Central memory CD8-positive, alpha-beta T cell (primary cell): ENCODE measurements around the gene HACD3.
A peak's percentile ranks its signal among the peaks of the same experiment; 100 is the strongest.

ENCODE experiments used
- ATAC-seq: fragments of 150-1000 bp; cut with Tn5 transposase; replicated peaks from 2 replicates; pipeline ENCODE4 v1.10.0; 2022; ENCODE audit warnings: mild to moderate bottlenecking, moderate FRiP score, moderate number of reproducible peaks; ENCODE audit not compliant: poor library complexity, severe bottlenecking; ENCODE audit errors: extremely low read depth
- DNase-seq, 2 donors: peaks; one replicate each; pipeline ENCODE4 v3.0.0; 2021; ENCODE audit warnings: low spot score in 2 of 2
- H3K27ac Mint-ChIP-seq: one replicate; pipeline ENCODE4 v1.8.0; 2022; ENCODE audit warnings: low read depth, mild to moderate bottlenecking, moderate library complexity, mixed read lengths
- H3K27me3 Mint-ChIP-seq: one replicate; pipeline ENCODE4 v1.8.0; 2022; ENCODE audit warnings: mixed read lengths
- H3K36me3 Mint-ChIP-seq: one replicate; pipeline ENCODE4 v1.8.0; 2022; ENCODE audit warnings: mild to moderate bottlenecking, moderate library complexity, mixed read lengths; ENCODE audit not compliant: insufficient read depth
- H3K4me1 Mint-ChIP-seq: one replicate; pipeline ENCODE4 v1.8.0; 2022; ENCODE audit warnings: mixed read lengths
- H3K4me3 Mint-ChIP-seq: one replicate; pipeline ENCODE4 v1.8.0; 2022; ENCODE audit warnings: mild to moderate bottlenecking, moderate library complexity, mixed read lengths
- H3K9me3 Mint-ChIP-seq: one replicate; pipeline ENCODE4 v1.8.0; 2022; ENCODE audit warnings: mixed read lengths

The HACD3 gene, protein sequence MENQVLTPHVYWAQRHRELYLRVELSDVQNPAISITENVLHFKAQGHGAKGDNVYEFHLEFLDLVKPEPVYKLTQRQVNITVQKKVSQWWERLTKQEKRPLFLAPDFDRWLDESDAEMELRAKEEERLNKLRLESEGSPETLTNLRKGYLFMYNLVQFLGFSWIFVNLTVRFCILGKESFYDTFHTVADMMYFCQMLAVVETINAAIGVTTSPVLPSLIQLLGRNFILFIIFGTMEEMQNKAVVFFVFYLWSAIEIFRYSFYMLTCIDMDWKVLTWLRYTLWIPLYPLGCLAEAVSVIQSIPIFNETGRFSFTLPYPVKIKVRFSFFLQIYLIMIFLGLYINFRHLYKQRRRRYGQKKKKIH

DNA sequence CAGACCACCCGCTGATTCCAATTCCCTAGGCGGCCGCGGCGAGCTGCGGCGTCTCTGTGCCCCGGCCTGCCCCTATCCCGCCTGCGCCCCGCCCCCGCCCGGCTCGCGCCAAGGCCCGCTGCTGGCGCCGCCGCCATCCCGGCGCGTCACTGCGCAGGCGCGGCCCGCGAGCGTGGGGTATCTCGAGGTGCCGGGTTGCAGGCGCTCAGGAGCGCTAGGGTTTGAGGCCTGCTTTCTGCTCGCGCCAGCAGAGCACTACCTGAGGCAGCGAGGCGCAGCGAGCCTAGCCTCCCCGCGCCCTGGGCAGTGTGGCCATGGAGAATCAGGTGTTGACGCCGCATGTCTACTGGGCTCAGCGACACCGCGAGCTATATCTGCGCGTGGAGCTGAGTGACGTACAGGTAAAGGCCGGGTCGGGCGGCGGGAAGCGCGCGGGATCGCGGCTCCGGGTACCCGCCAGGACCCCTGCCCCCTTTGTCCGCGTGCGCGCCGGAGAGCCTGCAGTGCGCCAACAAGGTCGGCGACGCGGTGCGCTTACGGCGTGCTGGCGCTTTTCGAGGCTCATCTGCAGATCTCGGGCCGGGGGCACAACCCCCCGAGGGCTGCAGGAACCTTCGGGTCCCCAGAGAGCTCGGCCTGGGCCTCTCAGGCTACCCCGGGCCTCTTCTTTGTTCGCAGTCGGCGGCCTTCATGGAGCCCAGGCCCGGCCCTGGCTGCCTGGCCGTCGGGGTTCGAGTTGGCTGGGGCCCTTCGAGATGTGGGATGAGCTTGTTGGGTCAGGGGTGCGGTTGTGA is at the start of gene HACD3:
Gene HACD3 (plus strand): TSS at position 146 of the 794 bp plus-strand sequence. CDS start 169 bp downstream, at position 315.
- ATAC-seq, result peak; percentile 93
- Mint-ChIP-seq H3K4me1 (peaks cover 39% of the 10 kb centered on the region), H3K36me3 (peaks cover 4% of the 10 kb centered on the region), H3K9me3 (no peaks in the 10 kb centered on the region), H3K4me3 (peak within 1 kb of the TSS; percentile 74), H3K27ac (peak within 1 kb of the TSS; percentile 78), H3K27me3 (no peaks in the 10 kb centered on the region)
- DNase-seq, result peak; percentile 74 to 76

DNA sequence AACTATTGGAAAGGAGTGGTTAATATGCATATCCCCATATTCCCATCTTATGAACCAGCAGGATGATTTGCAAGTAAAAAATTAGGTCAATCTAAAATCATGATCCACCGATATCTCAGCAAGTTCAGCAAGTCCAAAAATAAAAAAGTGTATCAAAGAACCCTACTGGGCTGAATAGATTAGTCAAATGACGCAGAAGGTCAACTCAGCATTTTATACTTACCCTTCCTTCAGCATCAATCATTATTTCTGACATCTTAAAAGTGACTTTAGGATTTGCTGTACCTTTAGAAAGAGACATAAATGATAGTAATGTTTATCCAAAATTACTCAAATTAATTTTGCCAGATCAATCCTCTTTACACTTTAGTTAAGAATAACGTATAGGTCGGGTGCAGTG is 45.4 kb upstream of the HACD3 start:
- Mint-ChIP-seq H3K36me3 (peaks cover 72% of the 10 kb centered on the region), H3K4me3 (no peak overlapping the region), H3K9me3 (no peaks in the 10 kb centered on the region), H3K4me1 (no peaks in the 10 kb centered on the region), H3K27me3 (no peaks in the 10 kb centered on the region), H3K27ac (no peak overlapping the region)
- no peak for ATAC-seq
- DNase-seq, result no peak

- Mint-ChIP-seq H3K27me3 (no peaks in the 10 kb centered on the region), H3K4me1 (peaks cover 13% of the 10 kb centered on the region), H3K27ac (no peak overlapping the region), H3K4me3 (no peak overlapping the region), H3K36me3 (peaks cover 71% of the 10 kb centered on the region), H3K9me3 (no peaks in the 10 kb centered on the region)
- ATAC-seq (no peak), DNase-seq (no peak)
Measured at GRCh38 chr15:65494076-65494475, 36.2 kb upstream of the HACD3 start.

DNA sequence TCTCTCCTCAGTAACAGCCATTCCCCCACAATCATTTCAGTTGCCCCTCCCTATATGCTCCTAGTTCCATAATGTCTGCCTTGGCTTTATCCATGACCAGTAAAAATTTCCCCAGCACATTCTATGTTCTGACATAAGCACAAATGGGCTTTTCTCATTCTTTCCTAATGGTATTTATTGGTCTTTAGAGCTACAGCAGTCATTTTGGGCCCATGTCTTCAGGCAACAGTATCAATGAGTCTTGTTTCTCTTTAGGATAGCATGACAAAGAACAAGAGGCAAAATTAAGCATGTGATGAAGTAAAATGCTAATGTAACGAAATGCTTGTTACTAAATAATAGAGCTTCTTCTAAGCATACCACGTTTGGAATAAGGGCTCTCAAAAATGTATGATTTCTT is 20.9 kb upstream of the HACD3 start:
- DNase-seq (no peak), ATAC-seq (no peak)
- peak overlapping the region; percentile 68 for H3K27ac Mint-ChIP-seq
- no peak overlapping the region for H3K4me3 Mint-ChIP-seq
- peaks cover 51% of the 10 kb centered on the region for H3K36me3 Mint-ChIP-seq
- peaks cover 27% of the 10 kb centered on the region for H3K4me1 Mint-ChIP-seq
- H3K27me3 Mint-ChIP-seq, result no peaks in the 10 kb centered on the region
- H3K9me3 Mint-ChIP-seq, result no peaks in the 10 kb centered on the region

GRCh38 chr15:65512189-65512588 is 18.1 kb upstream of the HACD3 start:
- ATAC-seq (no peak), DNase-seq (no peak)
- peak overlapping the region; percentile 94 for H3K27ac Mint-ChIP-seq
- H3K36me3 Mint-ChIP-seq, result peaks cover 44% of the 10 kb centered on the region
- peak overlapping the region; percentile 76 for H3K4me3 Mint-ChIP-seq
- H3K9me3 Mint-ChIP-seq, result no peaks in the 10 kb centered on the region
- H3K4me1 Mint-ChIP-seq, result peaks cover 40% of the 10 kb centered on the region
- H3K27me3 Mint-ChIP-seq, result no peaks in the 10 kb centered on the region

DNA sequence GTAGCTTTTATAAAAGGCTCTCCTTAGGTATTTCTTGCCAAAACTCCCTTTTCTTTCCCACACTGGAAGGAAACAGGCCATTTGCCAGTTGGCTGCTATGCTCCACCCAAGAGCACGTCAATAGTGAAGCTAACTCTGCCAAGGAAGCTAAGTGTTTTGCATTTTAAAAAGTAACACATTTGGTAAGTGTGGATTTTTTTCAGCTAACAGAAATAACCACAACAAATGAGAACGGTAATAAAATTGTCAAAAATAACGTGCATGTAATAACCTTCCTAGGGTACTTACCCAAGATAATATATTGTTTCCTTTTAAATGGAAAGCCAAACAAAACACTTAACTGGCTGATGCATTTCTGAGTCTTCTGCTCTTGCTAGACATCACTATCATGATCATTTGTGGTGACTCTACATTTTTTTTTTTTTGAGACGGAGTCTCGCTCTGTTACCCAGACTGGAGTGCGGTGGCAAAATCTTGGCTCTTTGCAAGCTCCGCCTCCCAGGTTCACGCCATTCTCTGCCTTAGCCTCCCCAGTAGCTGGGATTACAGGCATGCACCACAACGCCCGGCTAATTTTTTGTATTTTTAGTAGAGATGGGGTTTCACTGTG is 17.4 kb upstream of the HACD3 start:
- peaks cover 45% of the 10 kb centered on the region for H3K4me1 Mint-ChIP-seq
- peaks cover 38% of the 10 kb centered on the region for H3K36me3 Mint-ChIP-seq
- peak overlapping the region; percentile 94 for H3K27ac Mint-ChIP-seq
- DNase-seq (peak in 1 of 2 donors; percentile 66), ATAC-seq (peak; percentile 82)
- H3K27me3 Mint-ChIP-seq, result no peaks in the 10 kb centered on the region
- peak overlapping the region; percentile 76 for H3K4me3 Mint-ChIP-seq
- H3K9me3 Mint-ChIP-seq, result no peaks in the 10 kb centered on the region

GRCh38 chr15:65516997-65517865 is 13.0 kb upstream of the HACD3 start, which contains the start of gene DPP8:
TSS of gene DPP8 (minus strand) at chr15:65517689. CDS start at chr15:65512553, 5,136 bp downstream.
- Mint-ChIP-seq H3K9me3 (no peaks in the 10 kb centered on the region), H3K27me3 (no peaks in the 10 kb centered on the region), H3K27ac (peak within 1 kb of the TSS; percentile 85), H3K36me3 (peaks cover 21% of the 10 kb centered on the region), H3K4me3 (peak within 1 kb of the TSS; percentile 84), H3K4me1 (peaks cover 34% of the 10 kb centered on the region)
- ATAC-seq (peak; percentile 63), DNase-seq (peak; percentile 92 to 93)

- Mint-ChIP-seq H3K9me3 (no peaks in the 10 kb centered on the region), H3K27me3 (no peaks in the 10 kb centered on the region), H3K36me3 (peaks cover 16% of the 10 kb centered on the region), H3K4me1 (peaks cover 28% of the 10 kb centered on the region), H3K27ac (peak overlapping the region; percentile 85), H3K4me3 (peak overlapping the region; percentile 84)
- no peak for ATAC-seq
- no peak for DNase-seq
Measured at GRCh38 chr15:65517866-65518207, 12.4 kb upstream of the HACD3 start.

DNA sequence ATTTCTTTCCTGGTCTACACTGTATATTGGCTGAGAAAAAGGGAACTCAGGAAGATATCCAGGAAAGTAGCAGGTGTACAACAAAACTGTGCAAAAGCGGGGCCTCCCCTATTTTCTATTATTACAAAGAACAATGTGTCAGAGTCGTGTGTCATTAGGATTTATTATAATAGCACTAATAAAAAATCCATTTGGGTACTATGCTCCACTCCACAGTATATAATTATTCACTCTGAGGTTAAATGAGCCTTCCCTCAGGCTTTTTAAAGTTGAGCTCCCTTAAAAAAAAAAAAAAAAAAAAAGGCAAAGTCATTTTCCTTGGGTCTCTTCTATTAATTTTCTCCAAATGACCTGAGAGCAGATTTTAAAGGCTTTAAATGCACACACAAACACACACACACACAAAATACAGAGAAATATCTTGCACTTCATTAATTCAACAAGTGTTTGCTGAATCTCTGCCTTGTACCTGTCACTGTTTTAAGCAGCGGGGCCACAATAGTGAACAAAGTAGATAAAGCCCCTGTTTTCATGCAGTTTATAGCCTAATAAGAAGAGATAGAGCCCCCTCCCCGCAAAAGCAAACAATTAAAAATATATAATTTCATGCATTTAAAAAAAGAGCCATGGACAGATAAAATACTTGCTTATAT is 11.5 kb upstream of the HACD3 start:
- H3K27me3 Mint-ChIP-seq, result no peaks in the 10 kb centered on the region
- H3K4me3 Mint-ChIP-seq, result no peak overlapping the region
- DNase-seq, result no peak

DNA sequence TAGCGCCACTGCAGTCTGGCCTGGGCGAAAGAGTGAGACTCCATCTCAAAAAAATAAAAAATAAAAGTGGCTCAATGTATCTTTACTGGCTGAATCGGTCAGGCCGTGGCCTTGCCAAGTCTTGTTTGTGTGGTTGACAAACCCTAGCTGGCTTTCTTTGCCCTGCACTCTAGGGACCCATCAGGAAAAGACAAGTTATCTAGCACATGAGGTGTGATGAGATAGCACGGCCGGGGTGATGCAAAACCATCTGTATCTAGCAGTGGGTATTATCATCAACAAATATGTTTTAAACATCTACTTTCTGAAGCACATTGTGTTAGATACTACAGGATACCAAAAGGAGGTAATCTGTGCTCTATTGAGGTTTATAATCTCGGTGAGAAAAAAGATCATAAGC is 8.9 kb upstream of the HACD3 start:
- peaks cover 3% of the 10 kb centered on the region for H3K36me3 Mint-ChIP-seq
- DNase-seq, result no peak
- ATAC-seq, result no peak
- H3K9me3 Mint-ChIP-seq, result no peaks in the 10 kb centered on the region
- no peaks in the 10 kb centered on the region for H3K27me3 Mint-ChIP-seq
- no peak overlapping the region for H3K27ac Mint-ChIP-seq
- peaks cover 12% of the 10 kb centered on the region for H3K4me1 Mint-ChIP-seq
- H3K4me3 Mint-ChIP-seq, result no peak overlapping the region

More for the DNA sequence above, 11.5 kb upstream of the HACD3 start:
- Mint-ChIP-seq H3K36me3 (peaks cover 8% of the 10 kb centered on the region), H3K9me3 (no peaks in the 10 kb centered on the region), H3K4me1 (peaks cover 20% of the 10 kb centered on the region), H3K27ac (no peak overlapping the region)
- ATAC-seq, result no peak

GRCh38 chr15:65524226-65524625 is 6.0 kb upstream of the HACD3 start:
- ATAC-seq (no peak), DNase-seq (no peak)
- no peaks in the 10 kb centered on the region for H3K9me3 Mint-ChIP-seq
- no peak overlapping the region for H3K27ac Mint-ChIP-seq
- H3K4me1 Mint-ChIP-seq, result no peaks in the 10 kb centered on the region
- H3K27me3 Mint-ChIP-seq, result no peaks in the 10 kb centered on the region
- H3K4me3 Mint-ChIP-seq, result no peak overlapping the region
- no peaks in the 10 kb centered on the region for H3K36me3 Mint-ChIP-seq
